PFSK-1 (cell line): ENCODE measurements around the gene IPO5.

ENCODE experiments used
- FOXP2 ChIP-seq: optimal IDR thresholded peaks from 2 replicates; pipeline ENCODE3; 2011; ENCODE audit warnings: borderline replicate concordance, control low read depth, inconsistent platforms; ENCODE audit not compliant: insufficient read depth; ENCODE audit errors: extremely low read length, extremely low read depth
- POLR2AphosphoS5 ChIP-seq: IDR thresholded peaks from 2 replicates; pipeline ENCODE4 v1.6.1; 2012; ENCODE audit warnings: low read depth, mild to moderate bottlenecking, control low read depth, low read length, moderate library complexity
- REST ChIP-seq, 2 experiments: IDR thresholded peaks; 2 replicates each; pipeline versions ENCODE4 v1.6.1 to v1.8.0; 2011 to 2012; ENCODE audit warnings: low read depth in 2 of 2, low read length in 2 of 2, control low read depth in 1 of 2, inconsistent platforms in 1 of 2, mild to moderate bottlenecking in 1 of 2, moderate library complexity in 1 of 2; ENCODE audit not compliant: insufficient read depth in 1 of 2
- SIN3A ChIP-seq: IDR thresholded peaks from 2 replicates; pipeline ENCODE4 v1.6.1; 2012; ENCODE audit warnings: mild to moderate bottlenecking, low read length, moderate library complexity, borderline replicate concordance; ENCODE audit not compliant: insufficient read depth
- TAF1 ChIP-seq: IDR thresholded peaks from 2 replicates; pipeline ENCODE4 v1.6.1; 2012; ENCODE audit warnings: low read length, control low read depth, borderline replicate concordance; ENCODE audit not compliant: insufficient read depth

GRCh38 chr13:97961340-97961739 is 7.9 kb downstream of the IPO5 start:
- no peak for TF ChIP-seq TAF1
- no peak for TF ChIP-seq POLR2AphosphoS5
- TF ChIP-seq REST (IDR thresholded peaks at IDR 0.05; ENCODE audit: insufficient read depth in 1 of 2, low read depth in 2 of 2, low read length in 2 of 2) = no peak
- TF ChIP-seq FOXP2 = no peak
- no peak for TF ChIP-seq SIN3A
